ENCODE measurements around the gene CYP2C19.

- TF ChIP-seq, protein P1, sequence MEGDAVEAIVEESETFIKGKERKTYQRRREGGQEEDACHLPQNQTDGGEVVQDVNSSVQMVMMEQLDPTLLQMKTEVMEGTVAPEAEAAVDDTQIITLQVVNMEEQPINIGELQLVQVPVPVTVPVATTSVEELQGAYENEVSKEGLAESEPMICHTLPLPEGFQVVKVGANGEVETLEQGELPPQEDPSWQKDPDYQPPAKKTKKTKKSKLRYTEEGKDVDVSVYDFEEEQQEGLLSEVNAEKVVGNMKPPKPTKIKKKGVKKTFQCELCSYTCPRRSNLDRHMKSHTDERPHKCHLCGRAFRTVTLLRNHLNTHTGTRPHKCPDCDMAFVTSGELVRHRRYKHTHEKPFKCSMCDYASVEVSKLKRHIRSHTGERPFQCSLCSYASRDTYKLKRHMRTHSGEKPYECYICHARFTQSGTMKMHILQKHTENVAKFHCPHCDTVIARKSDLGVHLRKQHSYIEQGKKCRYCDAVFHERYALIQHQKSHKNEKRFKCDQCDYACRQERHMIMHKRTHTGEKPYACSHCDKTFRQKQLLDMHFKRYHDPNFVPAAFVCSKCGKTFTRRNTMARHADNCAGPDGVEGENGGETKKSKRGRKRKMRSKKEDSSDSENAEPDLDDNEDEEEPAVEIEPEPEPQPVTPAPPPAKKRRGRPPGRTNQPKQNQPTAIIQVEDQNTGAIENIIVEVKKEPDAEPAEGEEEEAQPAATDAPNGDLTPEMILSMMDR (IDR thresholded peaks at IDR 0.05; ENCODE audit: low read depth, low read length, poor library complexity, severe bottlenecking) = no peak
- no peak for TF ChIP-seq EZH2phosphoT487 (IDR thresholded peaks at IDR 0.05; ENCODE audit: borderline replicate concordance, low read length)
Measured at GRCh38 chr10:94738588-94738987, 23.9 kb upstream of the CYP2C19 start.
